Stimulated activated CD4-positive, alpha-beta T cell treated with anti-CD3 and anti-CD28 coated beads, TNF-alpha, amount 100 ng/mL, for 48 hours (primary cell): ENCODE measurements around the gene MCM9.
"Not testable (repeated sequence)": the region's sequence is repeated elsewhere in the genome, so short reads cannot be mapped to it uniquely, and the experiment has no call there.

Source experiments
- DNase-seq, 3 donors: peaks; one replicate each; pipeline ENCODE4 v3.0.0-alpha.2; 2020; ENCODE audit warnings: low read depth in 3 of 3

Gene MCM9

DNA sequence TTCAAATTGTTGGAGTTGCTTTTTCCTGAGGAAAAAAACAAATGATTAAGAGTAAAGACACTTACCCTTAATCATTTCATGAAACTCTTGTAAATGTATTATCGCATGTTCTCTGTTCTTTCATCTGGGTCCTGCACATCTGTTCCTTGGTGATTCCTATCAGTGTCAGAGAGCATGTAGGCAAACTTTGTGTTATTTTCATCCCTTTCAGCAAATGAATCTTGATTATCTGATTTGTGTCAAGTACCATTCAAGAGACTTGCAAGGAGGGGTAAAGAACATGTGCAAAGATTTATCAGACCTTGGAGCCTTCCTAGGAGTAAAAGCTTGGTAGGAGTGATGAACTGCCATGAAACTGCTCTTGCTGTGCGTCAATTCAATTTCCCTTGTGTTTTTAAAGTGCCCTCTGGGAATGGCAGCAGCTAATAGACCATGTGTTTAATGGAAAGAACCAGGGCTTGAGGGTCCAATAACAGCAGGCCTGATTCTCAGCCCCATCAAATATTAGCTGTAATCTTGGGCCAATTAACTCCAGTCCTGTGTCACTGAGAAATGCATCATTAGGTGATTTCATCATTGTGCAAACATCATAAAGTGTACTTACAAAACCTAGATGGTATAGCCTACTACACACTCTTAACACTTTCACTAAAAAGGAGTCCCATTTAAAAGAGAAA is 164.7 kb downstream of the MCM9 start:
- DNase-seq, result no peak

- no peak for DNase-seq
Measured at GRCh38 chr6:118768904-118769325, 166.0 kb downstream of the MCM9 start.

GRCh38 chr6:118768441-118768840 is 166.5 kb downstream of the MCM9 start:
- DNase-seq, result no peak

DNA sequence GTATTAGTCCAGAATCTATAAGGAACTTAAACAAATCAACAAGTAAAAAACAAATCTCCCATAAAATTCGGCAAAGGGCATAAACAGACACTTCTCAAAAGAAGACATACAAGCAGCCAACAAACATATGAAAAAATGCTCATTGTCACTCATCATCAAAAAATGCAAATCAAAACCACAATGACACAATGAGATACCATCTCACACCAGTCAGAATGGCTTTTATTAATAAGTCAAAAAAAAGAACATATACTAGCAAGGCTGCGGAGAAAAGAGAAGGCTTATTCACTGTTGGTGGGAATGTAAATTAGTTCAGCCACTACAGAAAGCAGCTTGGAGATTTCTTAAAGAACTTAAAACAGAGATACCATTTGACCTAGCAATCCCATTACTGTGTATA is 169.6 kb downstream of the MCM9 start:
- not testable (repeated sequence) for DNase-seq

DNA sequence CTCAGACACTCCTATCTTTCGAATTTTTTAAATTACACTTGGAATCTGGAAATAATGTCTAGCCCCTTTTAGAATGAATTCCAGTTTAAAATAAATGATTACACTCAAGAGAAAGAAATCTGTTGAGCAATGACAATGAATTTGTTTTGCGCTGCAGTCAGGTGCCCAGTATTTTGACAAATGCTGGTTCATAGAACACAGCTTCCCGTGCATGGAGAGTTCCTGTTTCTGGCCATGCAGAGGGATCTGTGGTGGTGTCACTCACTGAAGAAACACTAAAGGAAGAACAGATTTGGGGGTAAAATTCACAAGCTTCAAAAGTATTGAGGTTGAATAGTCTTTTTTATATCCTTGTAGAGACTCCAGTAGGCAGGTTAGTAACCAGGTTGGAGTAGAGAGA is 170.2 kb downstream of the MCM9 start:
- no peak for DNase-seq
